ENCODE measurements around the gene SLC5A10.
"Not testable (repeated sequence)": the region's sequence is repeated elsewhere in the genome, so short reads cannot be mapped to it uniquely, and the experiment has no call there.

Gene SLC5A10

GRCh38 chr17:18951941-18952842 is at the start of gene SLC5A10:
TSS of gene SLC5A10 (plus strand) at chr17:18952165. CDS start at chr17:18952206, 41 bp downstream.
- FAIRE-seq = peak; percentile 40

GRCh38 chr17:18904482-18904881 is 47.5 kb upstream of the SLC5A10 start:
- FAIRE-seq (no peak), DNase-seq (ENCODE audit: low spot score) (no peak)

More at GRCh38 chr17:18951941-18952842, at the start of gene SLC5A10:
- peak; percentile 13 for DNase-seq (ENCODE audit: low spot score)

GRCh38 chr17:18905226-18905625 is 46.7 kb upstream of the SLC5A10 start:
- no peak for FAIRE-seq

GRCh38 chr17:18910326-18910725 is 41.6 kb upstream of the SLC5A10 start:
- FAIRE-seq (no peak), DNase-seq (ENCODE audit: low spot score) (no peak)

More at GRCh38 chr17:18905226-18905625, 46.7 kb upstream of the SLC5A10 start:
- no peak for DNase-seq (ENCODE audit: low spot score)

GRCh38 chr17:18910881-18911280 is 41.1 kb upstream of the SLC5A10 start:
- DNase-seq (ENCODE audit: low spot score) (no peak), FAIRE-seq (no peak)

GRCh38 chr17:18916816-18917500 is 35.0 kb upstream of the SLC5A10 start:
- FAIRE-seq (no peak), DNase-seq (ENCODE audit: low spot score) (no peak)

GRCh38 chr17:18917506-18918032 is 34.4 kb upstream of the SLC5A10 start:
- FAIRE-seq (no peak), DNase-seq (ENCODE audit: low spot score) (no peak)

- no peak for DNase-seq (ENCODE audit: low spot score)
- FAIRE-seq = no peak
These were observed 32.0 kb upstream of the SLC5A10 start for GRCh38 chr17:18919963-18920362.

GRCh38 chr17:18920911-18921441 is 31.0 kb upstream of the SLC5A10 start:
- FAIRE-seq (no peak), DNase-seq (ENCODE audit: low spot score) (no peak)

GRCh38 chr17:18921485-18921884 is 30.5 kb upstream of the SLC5A10 start:
- DNase-seq (ENCODE audit: low spot score) (no peak), FAIRE-seq (no peak)

GRCh38 chr17:18921912-18922451 is 30.0 kb upstream of the SLC5A10 start:
- no peak for FAIRE-seq

GRCh38 chr17:18922596-18922995 is 29.4 kb upstream of the SLC5A10 start:
- not testable (repeated sequence) for FAIRE-seq; DNase-seq (ENCODE audit: low spot score)

More at GRCh38 chr17:18921912-18922451, 30.0 kb upstream of the SLC5A10 start:
- no peak for DNase-seq (ENCODE audit: low spot score)

- FAIRE-seq = no peak
- no peak for DNase-seq (ENCODE audit: low spot score)
These were observed 26.8 kb upstream of the SLC5A10 start for GRCh38 chr17:18925187-18925586.

- DNase-seq (ENCODE audit: low spot score) (no peak), FAIRE-seq (no peak)
These were observed 23.3 kb upstream of the SLC5A10 start for GRCh38 chr17:18928628-18929125.

- DNase-seq (ENCODE audit: low spot score) (no peak), FAIRE-seq (no peak)
These were observed 19.5 kb upstream of the SLC5A10 start for GRCh38 chr17:18932360-18933055.

- DNase-seq (ENCODE audit: low spot score) = no peak
- peak; percentile 5 for FAIRE-seq
These were observed 18.6 kb upstream of the SLC5A10 start for GRCh38 chr17:18933102-18934058.

- no peak for FAIRE-seq
These were observed 13.8 kb upstream of the SLC5A10 start for GRCh38 chr17:18937981-18938691.

GRCh38 chr17:18938692-18939023 is 13.3 kb upstream of the SLC5A10 start:
- DNase-seq (ENCODE audit: low spot score) (no peak), FAIRE-seq (no peak)

More at GRCh38 chr17:18937981-18938691, 13.8 kb upstream of the SLC5A10 start:
- DNase-seq (ENCODE audit: low spot score) = no peak

GRCh38 chr17:18944646-18945045 is 7.3 kb upstream of the SLC5A10 start:
- no peak for DNase-seq (ENCODE audit: low spot score)
- no peak for FAIRE-seq
